Panc1 (cell line): ENCODE measurements around the gene BCL3.

Experiments used
- TCF7L2 ChIP-seq: IDR thresholded peaks from 2 replicates; pipeline ENCODE4 v1.6.1; 2011; ENCODE audit warnings: mild to moderate bottlenecking, low read depth, low read length, inconsistent platforms
- TF ChIP-seq, protein P1 (sequence below): fragments of 450-650 bp; IDR thresholded peaks from 2 replicates; pipeline ENCODE4 v1.5.1; 2017; ENCODE audit warnings: mild to moderate bottlenecking

DNA sequence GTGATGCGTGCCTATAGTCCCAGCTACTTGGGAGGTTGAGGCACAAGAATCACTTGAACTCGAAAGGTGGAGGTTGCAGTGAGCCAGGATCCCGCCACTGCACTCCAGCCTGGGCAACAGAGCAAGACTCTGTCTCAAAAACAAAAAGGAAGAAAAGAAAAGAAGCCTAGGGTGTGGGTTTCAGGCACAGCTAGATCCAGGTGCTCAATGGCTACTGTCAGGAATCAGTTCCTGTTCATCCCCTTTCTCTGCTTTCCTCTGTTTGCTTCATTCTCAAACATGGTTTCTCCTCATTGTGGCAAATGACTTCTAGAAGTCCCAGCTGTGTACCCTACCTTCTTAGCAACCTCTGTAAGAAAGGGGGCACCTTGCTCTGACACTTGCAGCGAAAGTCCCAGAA, 35.0 kb downstream of the BCL3 start:
- TF ChIP-seq, protein P1, sequence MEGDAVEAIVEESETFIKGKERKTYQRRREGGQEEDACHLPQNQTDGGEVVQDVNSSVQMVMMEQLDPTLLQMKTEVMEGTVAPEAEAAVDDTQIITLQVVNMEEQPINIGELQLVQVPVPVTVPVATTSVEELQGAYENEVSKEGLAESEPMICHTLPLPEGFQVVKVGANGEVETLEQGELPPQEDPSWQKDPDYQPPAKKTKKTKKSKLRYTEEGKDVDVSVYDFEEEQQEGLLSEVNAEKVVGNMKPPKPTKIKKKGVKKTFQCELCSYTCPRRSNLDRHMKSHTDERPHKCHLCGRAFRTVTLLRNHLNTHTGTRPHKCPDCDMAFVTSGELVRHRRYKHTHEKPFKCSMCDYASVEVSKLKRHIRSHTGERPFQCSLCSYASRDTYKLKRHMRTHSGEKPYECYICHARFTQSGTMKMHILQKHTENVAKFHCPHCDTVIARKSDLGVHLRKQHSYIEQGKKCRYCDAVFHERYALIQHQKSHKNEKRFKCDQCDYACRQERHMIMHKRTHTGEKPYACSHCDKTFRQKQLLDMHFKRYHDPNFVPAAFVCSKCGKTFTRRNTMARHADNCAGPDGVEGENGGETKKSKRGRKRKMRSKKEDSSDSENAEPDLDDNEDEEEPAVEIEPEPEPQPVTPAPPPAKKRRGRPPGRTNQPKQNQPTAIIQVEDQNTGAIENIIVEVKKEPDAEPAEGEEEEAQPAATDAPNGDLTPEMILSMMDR = no peak
- TF ChIP-seq TCF7L2 = no peak
